Sigmoid colon (tissue), 4 donors: ENCODE measurements around the gene NDFIP1.

Experiments used
- CTCF ChIP-seq, 4 experiments: fragments of 450-650 bp in 3 of 4; fragments of 200-600 bp in 1 of 4; IDR thresholded peaks; one replicate each; pipeline ENCODE4 v1.5.1; 2016 to 2019; ENCODE audit warnings: antibody characterized with exemption in 4 of 4, mild to moderate bottlenecking in 3 of 4, moderate library complexity in 2 of 4
- EP300 ChIP-seq, 4 donors: sonication (generic); formaldehyde crosslinking; IDR thresholded peaks; one replicate each; pipeline ENCODE4 v1.6.1; 2017; ENCODE audit warnings: antibody characterized with exemption in 4 of 4

- TF ChIP-seq CTCF (IDR thresholded peaks at IDR 0.05), result no peak
- no peak for TF ChIP-seq EP300 (IDR thresholded peaks at IDR 0.05)
Observed at GRCh38 chr5:142182840-142183239, 74.3 kb downstream of the NDFIP1 start.
